H1 (cell line): Measurements from ENCODE around the gene SLIRP. TPM values are rescaled to one million over a fixed set of nuclear protein-coding genes. Genes with fewer than 3 reads are reported as not detected.

ENCODE experiments used
- CTCF ChIA-PET: fragments of 300-600 bp; sonication (Branson Sonifier 250); formaldehyde crosslinking; loops from one replicate; lab custom pipeline; 2021; ENCODE audit not compliant: partially characterized antibody; lab: Charles Lee
- POLR2A ChIA-PET: fragments of 300-600 bp; sonication (Branson Sonifier 250); formaldehyde crosslinking; loops from one replicate; lab custom pipeline; 2021; ENCODE audit warnings: inconsistent platforms; ENCODE audit not compliant: partially characterized antibody; lab: Charles Lee
- DNase-seq, 2 experiments: peaks; one replicate each; pipeline versions ENCODE4 v3.0.0 to v3.0.0-alpha.2; 2010 to 2022; ENCODE audit warnings: low spot score in 2 of 2, low read depth in 1 of 2, mixed read lengths in 1 of 2
- FAIRE-seq: peaks from 2 replicates; lab custom pipeline; 2011; peaks lifted over from hg19 to GRCh38; lab: Jason Lieb, UNC
- H2AFZ ChIP-seq: 2 replicates; pipeline ENCODE4 v1.8.1; 2012; ENCODE audit warnings: low read length, inconsistent platforms
- H2AK5ac ChIP-seq: 2 replicates; pipeline ENCODE4 v1.6.1; 2013; ENCODE audit warnings: low read depth, low read length
- H2BK120ac ChIP-seq: replicated peaks from 2 replicates; pipeline ENCODE3; 2013; ENCODE audit warnings: low read depth, low read length, inconsistent platforms
- H2BK12ac ChIP-seq: 2 replicates; pipeline ENCODE4 v1.6.1; 2013; ENCODE audit warnings: low read depth, low read length
- H2BK15ac ChIP-seq: 2 replicates; pipeline ENCODE4 v1.6.1; 2013; ENCODE audit warnings: low read length
- H2BK20ac ChIP-seq: 2 replicates; pipeline ENCODE4 v1.6.1; 2013; ENCODE audit warnings: low read length
- H2BK5ac ChIP-seq: 2 replicates; pipeline ENCODE4 v1.6.1; 2013; ENCODE audit warnings: low read depth, low read length
- H3K14ac ChIP-seq: 2 replicates; pipeline ENCODE4 v1.6.1; 2013; ENCODE audit warnings: inconsistent platforms; ENCODE audit not compliant: insufficient read length
- H3K18ac ChIP-seq: 2 replicates; pipeline ENCODE4 v1.6.1; 2013; ENCODE audit warnings: low read length; ENCODE audit errors: extremely low read depth
- H3K23ac ChIP-seq: 2 replicates; pipeline ENCODE4 v1.6.1; 2013; ENCODE audit warnings: inconsistent platforms; ENCODE audit not compliant: insufficient read length
- H3K23me2 ChIP-seq: 2 replicates; pipeline ENCODE4 v1.6.1; 2013; ENCODE audit warnings: low read depth, low read length
- H3K27ac ChIP-seq: 2 replicates; pipeline ENCODE4 v1.6.1; 2011; ENCODE audit warnings: low read depth, low read length, inconsistent platforms
- H3K27me3 ChIP-seq, 4 experiments: replicated peaks in 1 of 4; 1 replicate in 1 of 4; 2 replicates in 3 of 4; pipeline versions ENCODE4 v1.6.1 to v1.8.1; 2011 to 2013; ENCODE audit warnings: low read length in 3 of 4, mild to moderate bottlenecking in 3 of 4, inconsistent platforms in 2 of 4, mixed read lengths in 2 of 4, moderate library complexity in 1 of 4; ENCODE audit not compliant: control insufficient read depth in 3 of 4, insufficient read depth in 3 of 4; ENCODE audit errors: extremely low read depth in 1 of 4
- H3K36me3 ChIP-seq, 4 experiments: 2 replicates each; pipeline versions ENCODE4 v1.6.1 to v1.8.1; 2011 to 2013; ENCODE audit warnings: mild to moderate bottlenecking in 4 of 4, low read length in 3 of 4, moderate library complexity in 2 of 4, control low read depth in 1 of 4, inconsistent platforms in 1 of 4; ENCODE audit not compliant: insufficient read depth in 4 of 4, control insufficient read depth in 2 of 4
- H3K4ac ChIP-seq: replicated peaks from 2 replicates; pipeline ENCODE3; 2013; ENCODE audit warnings: low read length, low read depth, mixed read lengths, inconsistent platforms; ENCODE audit not compliant: insufficient read length
- H3K4me1 ChIP-seq, 4 experiments: replicated peaks in 1 of 4; 1 replicate in 1 of 4; 2 replicates in 3 of 4; pipeline versions ENCODE4 v1.6.1 to v1.8.1; 2011 to 2013; ENCODE audit warnings: low read length in 3 of 4, inconsistent platforms in 2 of 4, mixed read lengths in 1 of 4; ENCODE audit not compliant: insufficient read depth in 4 of 4, control insufficient read depth in 3 of 4
- H3K4me2 ChIP-seq, 2 experiments: 2 replicates each; pipeline versions ENCODE4 v1.6.1 to v1.8.1; 2011 to 2013; ENCODE audit warnings: low read depth in 2 of 2, low read length in 2 of 2, control low read depth in 1 of 2, inconsistent platforms in 1 of 2, mild to moderate bottlenecking in 1 of 2; ENCODE audit not compliant: insufficient read depth in 1 of 2
- H3K4me3 ChIP-seq, 4 experiments: fragments of 200-600, 300-600 bp in 1 of 4; sonication (generic), shearing (Covaris generic), sonication (Bioruptor Twin) in 1 of 4; 2 replicates each; pipeline versions ENCODE4 v1.5.1 to v1.8.1; 2011 to 2016; ENCODE audit warnings: low read length in 4 of 4, low read depth in 3 of 4, control low read depth in 2 of 4, inconsistent platforms in 2 of 4, mild to moderate bottlenecking in 2 of 4, mixed read lengths in 1 of 4, moderate library complexity in 1 of 4; ENCODE audit not compliant: insufficient read depth in 2 of 4; ENCODE audit errors: extremely low read depth in 1 of 4
- H3K56ac ChIP-seq: replicated peaks from 2 replicates; pipeline ENCODE3; 2013; ENCODE audit warnings: low read depth, mild to moderate bottlenecking, mixed read lengths, low read length, inconsistent platforms; ENCODE audit not compliant: insufficient read length
- H3K79me1 ChIP-seq: 2 replicates; pipeline ENCODE4 v1.6.1; 2013; ENCODE audit warnings: low read depth, low read length, control low read depth
- H3K79me2 ChIP-seq, 2 experiments: 2 replicates each; pipeline versions ENCODE4 v1.6.1 to v1.8.1; 2012 to 2013; ENCODE audit warnings: low read length in 2 of 2, mild to moderate bottlenecking in 2 of 2, inconsistent platforms in 1 of 2; ENCODE audit not compliant: insufficient read depth in 2 of 2, control insufficient read depth in 1 of 2
- H3K9ac ChIP-seq, 4 experiments: replicated peaks in 1 of 4; 1 replicate in 1 of 4; 2 replicates in 3 of 4; pipeline versions ENCODE4 v1.6.1 to v1.8.1; 2011 to 2013; ENCODE audit warnings: low read depth in 3 of 4, low read length in 3 of 4, control low read depth in 2 of 4, mild to moderate bottlenecking in 2 of 4, moderate library complexity in 2 of 4, inconsistent platforms in 1 of 4; ENCODE audit errors: extremely low read depth in 1 of 4
- H3K9me3 ChIP-seq, 2 experiments: 2 replicates each; pipeline versions ENCODE4 v1.6.1 to v1.8.1; 2012 to 2013; ENCODE audit warnings: mild to moderate bottlenecking in 2 of 2, moderate library complexity in 2 of 2, control low read depth in 1 of 2, inconsistent platforms in 1 of 2, low read depth in 1 of 2, low read length in 1 of 2, mixed read lengths in 1 of 2; ENCODE audit not compliant: insufficient read depth in 2 of 2
- H4K20me1 ChIP-seq, 2 experiments: replicated peaks in 1 of 2; 2 replicates each; pipeline versions ENCODE3 to v1.8.1; 2011 to 2013; ENCODE audit warnings: inconsistent platforms in 2 of 2, low read length in 2 of 2, mild to moderate bottlenecking in 1 of 2; ENCODE audit not compliant: insufficient read depth in 2 of 2, control insufficient read depth in 1 of 2
- H4K5ac ChIP-seq: 2 replicates; pipeline ENCODE4 v1.6.1; 2013; ENCODE audit warnings: low read length, low read depth, mixed read lengths, inconsistent platforms; ENCODE audit not compliant: insufficient read length
- H4K8ac ChIP-seq: 2 replicates; pipeline ENCODE4 v1.8.0; 2013; ENCODE audit warnings: mild to moderate bottlenecking, moderate library complexity, low read length, inconsistent platforms; ENCODE audit not compliant: insufficient read depth; ENCODE audit errors: extremely low read depth
- H4K91ac ChIP-seq: replicated peaks from 2 replicates; pipeline ENCODE3; 2013; ENCODE audit warnings: low read length, mixed read lengths, inconsistent platforms; ENCODE audit not compliant: insufficient read length
- CEBPB ChIP-seq: IDR thresholded peaks from 2 replicates; pipeline ENCODE4 v1.6.1; 2012; ENCODE audit warnings: low read depth, low read length
- SIN3A ChIP-seq, 2 experiments: IDR thresholded peaks in 1 of 2; conservative IDR thresholded peaks in 1 of 2; 2 replicates each; pipeline ENCODE4 v1.6.1; 2011 to 2012; ENCODE audit warnings: low read length in 2 of 2, improper control_type of control experiment in 1 of 2, low read depth in 1 of 2, mild to moderate bottlenecking in 1 of 2
- SIRT6 ChIP-seq: IDR thresholded peaks from one replicate; pipeline ENCODE4 v1.7.1; 2012; ENCODE audit warnings: low read length, inconsistent platforms
- WGBS, 2 experiments: shearing (Covaris generic) in 1 of 2; methylation state at CpG; one replicate each; pipeline versions ENCODE4 v1.1.6 to v1.1.7; 2013 to 2015; ENCODE audit warnings: low lambda C conversion rate in 2 of 2, mixed read lengths in 2 of 2, inconsistent platforms in 1 of 2, low coverage in 1 of 2, missing lambda C conversion rate in 1 of 2; ENCODE audit not compliant: insufficient replicate concordance in 2 of 2, insufficient coverage in 1 of 2, insufficient read length in 1 of 2; ENCODE audit errors: extremely low coverage in 1 of 2, missing lambda C conversion rate in 1 of 2; 5-methylcytosine and 5-hydroxymethylcytosine counted together
- polyA plus RNA-seq, 7 experiments: library from polyadenylated mRNA; depleted of rRNA in 3 of 7; stranded (reverse) in 5 of 7; unstranded in 2 of 7; fragments of >200 nt in 5 of 7; fragments of 200-250 nt in 2 of 7; gene quantifications; 1 replicate in 5 of 7; 2 replicates in 1 of 7; 4 replicates in 1 of 7; pipeline versions ENCODE4 v1.2.1 to v1.2.3, GENCODE V29; 2011 to 2013; ENCODE audit warnings: missing spikeins in 2 of 7, mixed read lengths in 2 of 7
- total RNA-seq: library from RNA; stranded (reverse); fragmentation: NEBNext Ultra II Directional; extraction: Animal tissue kit (Norgen Biotek cat#: 25700); gene quantifications from 2 replicates; pipeline ENCODE4 v1.2.1, GENCODE V29; 2021

SLIRP gene
- total and polyA plus RNA-seq, 2 of the 8 experiments (the other 6 are each of a cell fraction or from before 2014, with no cell fraction given): 374 to 383 TPM

- Histone ChIP-seq H4K91ac (no peak overlapping the region), H2BK12ac (no peak overlapping the region), H4K8ac (no peak overlapping the region), H2BK20ac (no peak overlapping the region), H4K20me1 (no peaks in the 10 kb centered on the region), H3K27ac (no peak overlapping the region), H3K9ac (no peak overlapping the region), H2BK120ac (no peak overlapping the region), H3K4me2 (no peak overlapping the region), H3K4me1 (peaks cover under 1 to 4% (median 2%) of the 10 kb centered on the region in 4 experiments; a peak in 5 of 7 replicates), H3K56ac (no peak overlapping the region), H3K14ac (no peak overlapping the region), H3K79me2 (no peaks in the 10 kb centered on the region), H3K4me3 (no peak overlapping the region), H3K36me3 (no peaks in the 10 kb centered on the region), H3K27me3 (no peaks in the 10 kb centered on the region), H3K18ac (no peak overlapping the region), H3K23ac (no peak overlapping the region), H2BK15ac (no peak overlapping the region), H2AK5ac (no peak overlapping the region), H4K5ac (no peak overlapping the region), H3K4ac (no peak overlapping the region), H2BK5ac (no peak overlapping the region), H3K79me1 (no peaks in the 10 kb centered on the region), H2AFZ (no peak overlapping the region), H3K9me3 (no peaks in the 10 kb centered on the region), H3K23me2 (no peaks in the 10 kb centered on the region; the same call in 1 of the 2 replicates)
- 98% methylated on average over 2 of the region's 2 CpGs; no CpG with 5 or more reads in 1 of the 2 experiments for WGBS, 2 experiments
- ChIA-PET POLR2A (interaction anchor here (1.0 kb wide), 1 partner anchor 141 kb away, joined by 4 read pairs; the partner anchor contains the start of gene ADCK1), CTCF (interaction anchor here (2.6 kb wide), 1 partner anchor 25 kb away, joined by 8 read pairs; no protein-coding TSS in a partner anchor)
- no peak for FAIRE-seq
- DNase-seq: no peak
- TF ChIP-seq SIN3A (conservative IDR thresholded peaks at IDR 0.05 in 1 of 2, IDR thresholded peaks at IDR 0.05 in 1 of 2; ENCODE audit: low read depth in 1 of 2, low read length in 2 of 2) (no peak), SIRT6 (no peak), CEBPB (no peak)
Observed at GRCh38 chr14:77659831-77660230, 48.1 kb upstream of the SLIRP start.
